Activated CD4-positive, alpha-beta T cell treated with anti-CD3 and anti-CD28 coated beads, Interleukin-2, amount 50 U/mL, for 48 hours (primary cell): ENCODE data around the gene PDK1.
"Not testable (repeated sequence)": the region's sequence is repeated elsewhere in the genome, so short reads cannot be mapped to it uniquely, and the experiment has no call there.

Experiments used
- DNase-seq, 2 experiments: peaks; one replicate each; pipeline ENCODE4 v3.0.0-alpha.2; 2020

Gene PDK1

DNA sequence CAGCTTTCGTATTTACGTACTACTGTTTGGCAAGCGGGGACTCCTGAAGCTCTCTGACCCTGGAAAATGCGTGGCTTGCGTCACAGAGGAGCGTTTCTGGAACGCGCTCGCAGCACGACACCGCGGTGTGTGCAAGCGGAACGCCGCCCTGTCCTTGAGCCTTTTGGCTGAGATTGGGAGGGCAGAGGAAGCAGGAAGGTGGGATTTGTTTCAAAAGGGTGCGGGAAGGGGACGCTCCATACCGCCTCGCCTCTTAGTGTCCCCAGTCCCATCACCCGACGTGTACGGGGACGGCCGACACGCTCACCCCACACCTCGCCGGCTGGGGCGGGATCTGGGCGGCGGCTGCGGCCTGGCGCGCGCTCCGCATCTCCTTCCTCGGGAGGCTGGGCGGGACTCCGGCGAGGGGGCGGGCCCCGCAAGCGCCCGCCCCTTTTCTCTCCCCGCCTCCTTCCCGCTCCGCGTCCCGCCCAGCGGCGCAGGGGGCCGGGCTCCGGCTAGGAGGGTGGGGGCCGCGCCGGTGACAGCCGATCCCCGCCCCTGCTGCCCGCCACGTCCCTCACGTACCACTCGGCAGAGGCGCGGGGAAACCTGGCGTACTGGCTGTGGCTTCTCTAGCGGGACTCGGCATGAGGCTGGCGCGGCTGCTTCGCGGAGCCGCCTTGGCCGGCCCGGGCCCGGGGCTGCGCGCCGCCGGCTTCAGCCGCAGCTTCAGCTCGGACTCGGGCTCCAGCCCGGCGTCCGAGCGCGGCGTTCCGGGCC lies at the start of gene PDK1:
Gene PDK1 (plus strand): TSS at position 569 of the 762 bp plus-strand sequence. CDS start 61 bp downstream, at position 630.
- DNase-seq: peak; percentile 90 to 91

GRCh38 chr2:172507199-172507598 lies 48.7 kb upstream of the PDK1 start:
- DNase-seq: no peak

- DNase-seq: no peak
Observed at GRCh38 chr2:172510088-172510487, 45.8 kb upstream of the PDK1 start.

GRCh38 chr2:172510548-172510947 lies 45.3 kb upstream of the PDK1 start:
- no peak for DNase-seq

GRCh38 chr2:172512810-172513523 lies 42.9 kb upstream of the PDK1 start:
- no peak for DNase-seq

DNA sequence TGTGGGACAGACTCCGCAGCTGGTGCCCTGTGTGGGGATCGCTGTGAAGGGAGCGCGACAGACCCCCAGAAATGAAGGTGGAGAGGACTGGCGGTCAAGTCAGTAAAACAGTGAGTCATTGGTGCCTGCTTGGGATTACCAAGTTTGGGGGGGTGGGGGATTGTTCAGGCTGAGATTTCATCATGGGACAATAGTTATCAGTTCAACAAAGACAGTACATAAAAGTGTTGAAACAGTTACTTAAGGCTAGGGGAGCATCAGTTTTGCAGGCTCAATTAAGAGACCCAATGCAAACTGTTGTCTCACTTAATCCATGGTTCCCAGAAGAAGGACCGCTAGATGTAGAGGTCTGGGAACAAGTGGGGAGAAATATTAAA lies 42.4 kb upstream of the PDK1 start:
- no peak for DNase-seq

DNA sequence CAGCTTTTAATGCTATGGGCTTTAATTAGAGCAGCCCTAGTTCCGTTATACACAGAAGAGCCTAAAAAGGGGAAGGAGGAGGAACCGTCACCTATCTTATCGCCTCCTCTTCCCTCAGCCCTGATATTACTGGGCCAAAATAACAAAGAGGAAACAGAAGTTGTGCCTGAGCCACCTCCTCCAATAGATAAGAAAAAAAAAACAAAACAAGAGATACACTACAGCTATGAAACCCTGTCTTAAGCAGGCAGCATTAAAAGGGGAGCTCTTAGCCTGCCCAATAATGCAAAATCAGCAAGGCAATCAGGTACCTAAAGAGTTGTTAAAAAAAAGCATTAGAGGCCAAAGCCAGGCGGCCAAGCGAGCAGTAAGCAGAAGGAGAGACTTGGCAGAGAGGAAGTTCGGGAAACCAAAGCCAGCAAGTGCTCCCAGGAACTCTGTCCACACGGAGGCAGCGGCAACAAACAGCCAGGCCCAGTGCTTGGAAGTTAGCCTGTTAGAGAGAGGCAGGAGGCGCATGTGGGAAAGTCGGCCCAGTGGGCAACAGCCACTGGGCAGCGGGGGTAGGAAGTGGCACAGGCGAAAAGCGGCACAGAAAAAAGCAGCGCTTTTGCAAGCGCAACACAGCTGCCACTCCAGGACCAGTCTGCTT lies 41.8 kb upstream of the PDK1 start:
- DNase-seq: no peak

DNA sequence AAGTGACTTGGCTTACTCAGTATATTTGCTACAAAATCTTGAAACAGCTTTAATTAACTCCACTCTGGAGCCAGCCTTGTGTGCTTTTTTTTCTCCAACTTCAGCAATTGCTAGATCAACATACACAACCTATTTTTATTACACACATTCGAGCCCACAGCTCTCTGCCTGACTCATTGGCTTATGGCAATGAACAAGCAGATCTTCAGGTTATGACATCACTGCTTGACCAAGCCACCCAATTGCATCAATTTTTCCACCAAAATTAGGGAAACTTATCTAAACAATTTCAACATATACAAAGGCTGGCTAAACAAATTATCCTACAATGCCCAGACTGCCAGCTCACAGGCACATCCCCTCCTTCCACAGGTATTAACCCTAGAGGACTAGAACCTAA lies 39.6 kb upstream of the PDK1 start:
- DNase-seq: no peak

DNA sequence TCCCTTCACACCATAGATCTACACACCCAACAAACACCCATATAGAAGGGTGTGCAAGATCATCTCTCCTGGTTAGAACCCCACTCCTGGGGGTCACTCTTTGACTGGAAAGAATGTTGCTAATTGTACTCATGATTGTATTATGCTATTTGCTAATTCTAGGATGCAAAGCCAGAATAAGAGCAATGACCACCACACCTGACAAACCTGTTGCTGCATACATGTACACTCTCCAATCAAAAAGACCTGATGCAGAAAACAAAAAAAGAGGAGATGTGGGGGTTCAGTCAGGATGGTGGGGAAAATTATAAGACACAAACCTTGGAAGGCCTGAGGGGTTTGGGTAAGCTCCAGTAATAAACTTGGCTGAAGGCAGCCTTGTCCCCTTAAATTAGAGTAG lies 36.9 kb upstream of the PDK1 start:
- no peak for DNase-seq

DNA sequence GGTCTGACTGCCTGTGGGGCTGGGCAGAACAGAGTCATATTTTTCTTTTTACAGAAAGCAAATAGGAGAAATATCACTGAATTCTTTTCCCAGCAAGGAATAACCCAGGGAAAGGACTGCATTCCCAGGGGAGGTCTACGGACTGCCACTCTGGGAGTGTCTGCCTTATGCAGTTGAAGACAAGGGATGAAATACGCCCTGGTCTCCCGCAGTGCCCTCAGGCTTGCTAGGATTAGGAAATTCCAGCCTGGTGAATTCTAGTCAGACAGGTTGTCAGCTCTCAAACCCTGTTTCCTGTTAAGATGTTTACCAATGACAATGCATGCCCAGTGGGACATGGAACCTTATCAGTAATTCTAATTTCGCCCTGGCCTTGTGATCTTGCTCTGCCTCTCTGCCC lies 30.3 kb upstream of the PDK1 start:
- no peak for DNase-seq

GRCh38 chr2:172531309-172531708 lies 24.6 kb upstream of the PDK1 start:
- DNase-seq: no peak

- DNase-seq: not testable (repeated sequence)
Observed at GRCh38 chr2:172532461-172532860, 23.4 kb upstream of the PDK1 start.

DNA sequence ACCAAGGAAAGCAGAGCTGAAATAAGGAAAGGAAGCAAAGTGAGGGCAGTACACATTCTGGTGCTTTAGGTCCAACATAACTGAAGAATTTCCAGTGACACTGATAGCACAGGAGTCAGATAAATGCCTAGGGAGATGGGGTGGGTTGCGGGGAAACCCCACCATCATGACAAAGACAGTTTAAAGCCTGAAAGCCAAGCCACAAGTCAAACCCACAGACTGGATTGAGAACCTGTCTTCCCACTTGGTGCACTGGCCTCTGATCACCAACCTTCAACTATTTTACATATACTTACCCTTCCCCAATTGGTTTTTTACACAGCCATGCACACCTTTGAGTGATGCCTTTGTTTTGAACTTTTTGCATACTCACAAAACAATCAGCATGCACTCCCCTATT lies 22.2 kb upstream of the PDK1 start:
- no peak for DNase-seq

GRCh38 chr2:172535119-172535518 lies 20.8 kb upstream of the PDK1 start:
- no peak for DNase-seq

DNA sequence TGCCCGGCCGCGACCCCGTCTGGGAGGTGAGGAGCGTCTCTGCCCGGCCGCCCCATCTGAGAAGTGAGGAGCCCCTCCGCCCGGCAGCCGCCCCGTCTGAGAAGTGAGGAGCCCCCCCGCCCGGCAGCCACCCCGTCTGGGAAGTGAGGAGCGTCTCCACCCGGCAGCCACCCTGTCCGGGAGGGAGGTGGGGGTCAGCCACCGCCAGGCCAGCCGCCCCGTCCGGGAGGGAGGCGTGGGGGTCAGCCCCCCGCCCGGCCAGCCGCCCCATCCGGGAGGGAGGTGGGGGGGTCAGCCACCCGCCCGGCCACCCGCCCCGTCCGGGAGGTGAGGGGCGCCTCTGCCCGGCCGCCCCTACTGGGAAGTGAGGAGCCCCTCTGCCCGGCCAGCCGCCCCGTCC lies 18.0 kb upstream of the PDK1 start:
- DNase-seq: not testable (repeated sequence)

DNA sequence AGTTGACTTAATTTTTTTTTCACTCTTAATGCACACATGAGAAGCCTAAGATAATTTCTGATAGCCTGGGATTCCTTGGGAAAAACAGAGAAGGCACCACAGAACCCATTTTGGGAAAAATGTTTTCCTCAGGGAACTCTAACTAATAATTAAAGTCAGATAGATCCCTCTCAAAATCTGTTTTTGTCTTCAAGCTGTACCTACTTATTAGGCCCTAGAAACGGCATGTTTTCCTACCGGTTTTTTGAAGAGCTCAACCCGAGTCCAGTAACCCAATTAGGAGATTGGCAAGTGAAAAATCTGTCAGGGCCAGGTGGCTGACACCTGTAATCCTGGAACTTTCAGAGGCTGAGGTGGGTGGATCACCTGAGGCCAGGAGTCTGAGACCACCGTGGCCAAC lies 16.1 kb upstream of the PDK1 start:
- DNase-seq: no peak

DNA sequence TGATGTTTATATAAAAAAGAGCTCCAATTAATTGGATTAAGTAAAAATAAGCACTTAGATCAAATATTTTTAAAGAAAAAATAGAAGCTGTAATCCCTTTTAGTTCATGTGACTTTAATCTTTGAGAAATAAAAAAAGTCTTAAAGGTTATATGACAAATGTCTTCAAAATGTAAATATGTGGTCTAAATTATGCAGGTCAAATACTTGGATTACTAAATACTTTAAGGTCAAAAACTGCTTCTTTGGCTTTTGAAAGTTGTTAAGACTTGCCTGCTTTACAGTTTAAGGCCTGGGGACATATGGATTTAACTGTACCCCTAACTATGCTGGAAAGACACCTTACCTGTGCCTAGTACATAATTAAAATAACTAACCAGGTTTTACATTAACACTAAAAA lies 15.5 kb upstream of the PDK1 start:
- no peak for DNase-seq

DNA sequence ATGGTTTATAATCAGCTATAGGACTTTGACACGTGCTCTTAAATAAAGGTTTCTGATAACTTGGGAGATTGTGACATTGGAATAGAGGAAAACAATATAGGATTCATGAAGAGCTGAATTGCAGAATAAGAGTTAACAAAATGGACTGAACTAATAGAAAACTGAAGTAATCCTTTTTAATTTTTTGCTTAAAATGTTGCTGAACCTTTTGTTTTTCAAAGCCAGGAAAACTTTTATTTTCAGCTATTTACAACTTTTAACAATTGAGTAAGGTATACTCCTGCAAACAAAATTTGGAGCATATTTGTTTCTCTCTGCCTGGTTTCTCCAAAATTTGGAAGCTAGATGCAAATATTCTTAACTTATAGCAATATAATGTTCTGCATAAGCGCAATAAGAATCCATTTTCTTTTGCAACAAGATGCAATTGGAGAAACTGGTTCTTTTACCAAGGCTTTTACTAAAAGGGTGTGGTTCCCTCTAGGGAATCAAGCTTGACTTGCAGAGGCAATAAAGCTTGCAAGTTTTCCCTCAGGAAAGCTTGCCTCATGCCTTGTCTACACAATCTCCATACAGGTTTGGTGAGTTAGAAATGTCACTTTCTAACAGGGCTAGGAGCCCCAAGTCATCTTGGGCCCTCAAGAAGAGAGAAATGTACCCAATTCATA lies 10.3 kb upstream of the PDK1 start:
- DNase-seq: no peak

- DNase-seq: no peak
Observed at GRCh38 chr2:172549131-172549530, 6.8 kb upstream of the PDK1 start.

DNA sequence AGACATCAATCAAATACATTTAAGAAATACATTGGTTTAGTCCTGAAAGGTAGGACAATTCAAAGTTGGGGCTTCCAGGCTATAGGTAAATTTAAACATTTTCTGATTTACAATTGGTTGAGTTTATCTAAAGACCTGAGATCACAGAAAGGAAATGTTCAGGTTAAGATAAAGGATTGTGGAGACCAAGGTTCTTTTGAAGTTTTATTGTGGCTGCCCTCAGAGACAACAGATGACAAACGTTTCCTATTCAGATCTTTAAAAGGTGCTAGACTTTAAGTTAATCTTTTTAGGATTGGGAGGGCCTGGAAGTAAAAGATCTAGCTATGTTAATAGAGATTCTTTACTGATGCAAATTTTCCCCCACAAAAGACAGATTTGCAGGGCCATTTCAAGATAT lies 6.1 kb upstream of the PDK1 start:
- DNase-seq: not testable (repeated sequence)

GRCh38 chr2:172550419-172550818 lies 5.5 kb upstream of the PDK1 start:
- DNase-seq: no peak

GRCh38 chr2:172551271-172551670 lies 4.6 kb upstream of the PDK1 start:
- no peak for DNase-seq

GRCh38 chr2:172552547-172553291 lies 3.2 kb upstream of the PDK1 start:
- DNase-seq: no peak
